Measurements from ENCODE around the gene INPP5E. TPM values are rescaled to one million over a fixed set of nuclear protein-coding genes. Genes with fewer than 3 reads are reported as not detected.

Gene INPP5E
- total RNA-seq, 1 donor from 2014 or later, result 14.2 TPM

DNA sequence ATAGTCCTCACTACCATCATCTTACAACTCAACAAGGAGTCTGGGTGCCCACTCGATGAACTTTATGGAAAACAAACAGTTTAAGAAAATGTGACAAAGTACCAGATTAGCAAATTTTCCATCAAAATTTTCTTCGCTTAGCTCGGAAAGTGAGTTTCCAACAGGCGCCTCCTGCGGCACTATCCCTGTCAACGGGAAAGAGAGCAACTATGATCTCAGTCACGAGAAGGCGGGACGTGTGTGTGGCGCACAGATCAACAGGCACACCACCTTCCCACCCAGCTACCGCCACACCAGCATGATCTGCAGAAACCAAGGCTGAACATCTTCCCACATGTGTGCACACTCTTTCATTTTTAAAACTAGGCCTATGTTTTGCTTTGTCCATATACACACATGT is 13.7 kb upstream of the INPP5E start:
- no peak for DNase-seq (ENCODE audit: low spot score)
- intact Hi-C loops (cut with DNase I), result no loop called here

DNA sequence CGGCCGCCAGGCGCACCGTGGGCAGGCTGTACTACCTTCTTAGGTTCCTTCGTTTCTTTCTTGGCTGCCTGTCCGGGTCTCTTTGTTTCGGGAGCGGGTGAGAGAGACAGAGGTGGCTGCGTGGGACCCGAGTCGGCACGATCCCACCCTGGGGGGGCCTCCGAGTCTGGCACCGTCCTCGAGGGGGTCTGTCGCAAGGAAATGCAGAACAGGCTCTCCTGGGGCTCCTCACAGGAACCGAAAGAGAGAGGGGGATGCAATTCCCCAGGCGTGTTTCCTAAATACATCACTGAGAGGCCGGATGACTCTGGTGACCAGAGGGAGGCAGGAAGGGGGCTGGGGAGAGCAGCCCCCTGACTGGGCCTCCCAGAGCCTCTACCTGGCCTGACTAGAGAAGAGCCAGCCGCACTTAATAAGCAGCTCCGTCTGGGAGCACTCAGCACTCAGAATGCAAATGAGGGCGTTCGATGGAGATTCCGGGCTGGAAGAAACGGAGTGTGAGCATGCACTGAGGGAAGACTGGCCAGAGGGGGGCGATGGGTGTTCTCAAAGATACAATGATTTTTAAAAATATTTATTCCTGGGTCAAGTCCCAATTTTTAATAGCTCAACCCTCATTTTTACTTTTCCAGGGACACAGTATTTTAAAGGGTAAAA is 11.7 kb upstream of the INPP5E start:
- no peak for DNase-seq (ENCODE audit: low spot score)
- intact Hi-C loops (cut with DNase I), result no loop called here

DNA sequence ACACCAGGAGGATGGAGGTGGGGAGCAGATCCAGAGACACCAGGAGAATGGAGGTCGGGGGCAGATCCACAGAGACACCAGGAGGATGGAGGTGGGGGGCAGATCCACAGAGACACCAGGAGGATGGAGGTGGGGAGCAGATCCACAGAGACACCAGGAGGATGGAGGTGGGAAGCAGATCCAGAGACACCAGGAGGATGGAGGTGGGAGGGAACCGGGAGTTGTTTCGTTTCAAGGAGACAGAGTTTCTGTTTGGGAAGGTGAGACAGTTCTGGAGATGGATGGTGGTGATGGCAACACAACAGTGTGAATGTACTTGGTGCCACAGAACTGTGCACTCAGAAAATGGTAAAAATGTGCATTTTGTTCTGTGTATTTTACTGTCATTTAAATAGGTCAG is 9.0 kb upstream of the INPP5E start:
- intact Hi-C loops (cut with DNase I), result no loop called here
- no peak for DNase-seq (ENCODE audit: low spot score)

DNA sequence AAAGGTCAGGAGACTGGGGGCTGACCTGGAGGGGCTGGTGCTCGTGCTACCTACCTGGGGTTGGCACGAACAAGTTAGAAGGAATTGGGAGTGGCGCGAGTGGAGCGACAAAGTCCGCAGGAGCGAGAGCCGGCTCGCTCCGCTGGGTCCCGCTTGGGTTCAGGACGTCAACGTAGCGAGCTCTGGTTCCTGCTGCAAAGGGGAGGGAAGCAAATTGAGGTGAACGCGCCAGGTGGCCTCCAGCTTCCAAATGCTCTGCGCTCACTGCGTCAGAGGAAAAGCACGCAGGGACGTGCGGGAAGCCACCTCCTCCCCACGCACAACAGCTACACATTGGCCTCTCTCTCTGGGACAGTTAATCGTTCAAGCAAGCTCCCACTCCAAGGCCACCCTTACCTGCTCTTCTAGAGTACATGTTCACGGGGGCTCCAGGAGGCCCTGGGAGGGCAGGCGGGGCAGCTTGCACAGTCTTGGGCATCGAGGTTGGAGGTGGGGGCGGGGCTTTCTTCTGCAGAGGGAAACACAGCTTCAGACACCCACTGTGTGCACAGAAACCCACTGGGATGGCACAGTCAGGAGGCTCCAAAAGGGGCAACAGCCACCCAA is 7.6 kb upstream of the INPP5E start:
- no peak for DNase-seq (ENCODE audit: low spot score)
- intact Hi-C loops (cut with DNase I), result no loop called here

DNA sequence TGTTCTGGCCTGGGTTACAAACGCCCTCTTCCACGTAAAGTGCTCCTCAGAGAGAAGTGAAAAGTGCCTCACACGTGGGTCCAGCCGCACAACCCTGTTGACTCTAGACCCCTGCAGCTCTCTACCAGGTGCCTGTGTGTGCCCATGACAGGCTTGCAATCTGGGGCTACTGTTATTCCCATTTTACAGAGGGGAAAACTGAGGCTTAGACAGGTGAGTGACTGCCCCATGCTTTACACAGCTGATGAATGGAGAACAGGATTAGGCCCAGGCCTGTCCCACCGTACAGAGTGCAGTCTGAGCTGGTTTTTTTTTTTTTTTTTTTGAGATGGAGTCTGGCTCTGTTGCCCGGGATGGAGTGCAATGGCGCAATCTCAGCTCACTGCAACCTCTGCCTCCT is 6.2 kb upstream of the INPP5E start:
- no peak for DNase-seq (ENCODE audit: low spot score)
- intact Hi-C loops (cut with DNase I), result no loop called here

DNA sequence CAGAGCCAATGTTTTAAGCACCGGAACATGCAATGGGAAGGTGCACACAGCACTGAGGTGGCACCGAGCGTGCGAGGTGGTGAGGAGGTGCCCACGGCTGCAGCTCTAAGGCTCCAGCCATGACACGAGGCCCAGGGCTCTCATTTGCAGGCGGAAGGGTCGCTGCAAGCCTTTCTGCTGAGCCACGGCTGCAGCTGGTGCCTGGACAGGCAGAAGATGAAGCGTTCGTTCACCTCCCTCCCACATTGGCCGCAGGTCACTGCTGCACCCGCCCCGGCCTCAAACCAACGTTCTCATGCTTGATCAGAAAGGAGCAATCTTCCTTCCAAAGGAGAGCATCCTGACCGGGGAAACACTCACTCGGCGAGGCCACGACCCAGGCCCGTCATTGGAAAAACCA is 4.5 kb upstream of the INPP5E start:
- no peak for DNase-seq (ENCODE audit: low spot score)
- intact Hi-C loops (cut with DNase I), result no loop called here

DNA sequence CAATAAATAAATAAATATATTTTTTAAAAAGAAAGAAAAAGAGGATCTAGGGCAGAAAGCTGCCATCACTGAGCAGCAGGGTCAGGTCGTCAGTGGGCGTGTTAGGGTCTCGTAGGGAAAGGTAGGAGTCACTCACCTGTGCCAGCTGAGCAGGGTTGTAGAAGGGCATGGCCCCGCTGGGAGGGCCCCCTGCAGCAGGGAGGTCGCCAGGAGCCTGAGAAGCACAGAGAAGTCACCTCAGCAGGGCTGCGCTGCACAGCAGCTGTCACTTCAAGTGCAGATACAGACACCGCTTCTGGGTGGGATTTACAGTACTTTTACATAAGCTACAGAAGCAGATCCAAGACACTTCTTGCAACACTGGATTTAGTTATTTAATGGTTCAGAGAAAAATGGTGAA is 4.0 kb upstream of the INPP5E start:
- intact Hi-C loops (cut with DNase I), result no loop called here
- DNase-seq (ENCODE audit: low spot score), result no peak

DNA sequence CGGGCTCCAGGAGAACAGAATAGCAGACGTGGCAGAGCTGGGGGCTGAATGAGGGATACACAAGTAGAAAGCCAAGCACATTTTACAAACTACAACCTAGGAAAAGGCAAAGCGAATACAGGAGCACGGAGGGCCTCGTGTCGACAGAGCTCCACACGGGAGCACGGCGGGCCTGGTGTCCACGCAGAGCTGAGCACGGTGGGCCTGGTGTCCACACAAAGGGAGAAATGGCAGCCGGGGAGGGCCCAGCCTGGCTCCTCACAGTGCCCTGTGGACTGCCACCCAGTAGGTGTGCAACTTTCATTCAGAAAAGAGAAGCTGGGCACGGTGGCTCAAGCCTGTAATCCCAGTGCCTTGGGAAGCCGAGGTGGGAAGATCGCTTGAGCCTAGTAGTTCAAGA is 3.4 kb upstream of the INPP5E start:
- DNase-seq (ENCODE audit: low spot score), result no peak
- intact Hi-C loops (cut with DNase I), result no loop called here

DNA sequence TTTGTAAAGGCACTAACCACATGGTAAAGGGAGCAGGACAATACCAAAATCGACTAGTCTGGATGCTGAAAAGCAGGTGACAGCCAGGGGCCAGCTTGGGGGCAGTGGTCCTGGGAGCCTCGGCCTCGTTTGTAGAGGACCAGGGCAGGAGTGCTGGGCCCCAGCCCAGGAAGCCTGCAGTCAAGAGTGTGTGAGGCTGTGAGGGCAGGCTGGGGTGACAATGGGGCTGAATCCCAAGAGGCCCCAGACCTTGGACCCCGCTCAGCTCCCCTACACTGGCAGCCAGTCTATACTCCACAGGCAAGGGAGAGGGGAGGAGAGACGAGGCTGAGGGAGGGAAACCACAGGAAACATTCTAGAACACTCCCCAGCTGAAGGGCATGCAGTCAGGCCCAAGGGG is 2.6 kb upstream of the INPP5E start:
- intact Hi-C loops (cut with DNase I), result no loop called here
- no peak for DNase-seq (ENCODE audit: low spot score)

DNA sequence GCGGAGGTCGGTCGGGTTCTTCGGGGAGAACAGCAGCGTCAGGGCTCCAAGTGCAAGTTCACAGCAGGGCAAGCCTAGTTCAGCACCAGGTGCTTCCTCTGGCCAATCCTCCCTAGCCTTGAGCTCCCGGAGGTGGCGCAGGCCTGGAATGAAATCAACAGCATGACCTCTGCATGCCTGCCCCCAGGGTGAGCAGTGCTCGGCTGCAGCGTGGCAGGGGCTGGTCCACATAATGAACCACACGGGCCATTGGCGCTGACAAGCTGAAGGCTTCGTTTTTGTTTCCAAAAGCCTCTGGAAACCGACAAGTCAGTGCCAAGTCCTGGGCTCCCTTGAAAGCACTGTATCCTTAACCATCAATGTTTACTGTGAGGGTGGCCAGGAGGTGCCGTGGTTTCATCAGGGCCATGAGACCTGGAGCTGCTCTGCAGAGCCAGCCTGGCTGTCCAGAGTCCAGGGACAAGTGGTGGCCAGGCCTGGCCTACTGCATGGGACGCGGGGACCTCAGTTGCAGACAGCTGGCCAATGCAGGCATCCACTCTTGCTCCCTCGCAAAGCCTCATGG is 2.1 kb upstream of the INPP5E start:
- intact Hi-C loops (cut with DNase I), result no loop called here
- DNase-seq (ENCODE audit: low spot score), result no peak

DNA sequence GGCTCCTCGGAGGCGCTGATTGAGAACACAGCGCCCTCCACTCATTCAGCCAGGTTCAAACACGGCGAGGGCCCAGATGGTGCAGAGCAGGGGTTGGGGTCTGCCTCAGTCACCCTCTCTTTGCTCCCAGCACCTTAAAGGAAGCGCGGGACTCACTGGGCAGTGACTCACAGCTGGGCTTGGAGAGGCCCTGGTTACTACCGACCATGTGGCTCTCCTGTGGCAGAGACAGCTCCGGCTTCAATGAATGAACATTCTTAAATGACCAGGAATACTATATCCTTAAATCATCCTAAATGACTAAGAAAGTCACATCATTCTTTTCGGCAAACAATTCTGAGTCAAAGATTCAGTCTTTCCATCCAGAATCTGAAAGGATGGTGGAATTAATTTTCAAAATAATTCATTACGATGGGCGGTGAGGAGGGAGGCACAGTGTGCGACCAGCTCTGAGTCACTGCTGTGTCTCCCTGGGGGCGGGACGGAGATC is 1.6 kb upstream of the INPP5E start:
- no peak for DNase-seq (ENCODE audit: low spot score)
- intact Hi-C loops (cut with DNase I), result no loop called here

DNA sequence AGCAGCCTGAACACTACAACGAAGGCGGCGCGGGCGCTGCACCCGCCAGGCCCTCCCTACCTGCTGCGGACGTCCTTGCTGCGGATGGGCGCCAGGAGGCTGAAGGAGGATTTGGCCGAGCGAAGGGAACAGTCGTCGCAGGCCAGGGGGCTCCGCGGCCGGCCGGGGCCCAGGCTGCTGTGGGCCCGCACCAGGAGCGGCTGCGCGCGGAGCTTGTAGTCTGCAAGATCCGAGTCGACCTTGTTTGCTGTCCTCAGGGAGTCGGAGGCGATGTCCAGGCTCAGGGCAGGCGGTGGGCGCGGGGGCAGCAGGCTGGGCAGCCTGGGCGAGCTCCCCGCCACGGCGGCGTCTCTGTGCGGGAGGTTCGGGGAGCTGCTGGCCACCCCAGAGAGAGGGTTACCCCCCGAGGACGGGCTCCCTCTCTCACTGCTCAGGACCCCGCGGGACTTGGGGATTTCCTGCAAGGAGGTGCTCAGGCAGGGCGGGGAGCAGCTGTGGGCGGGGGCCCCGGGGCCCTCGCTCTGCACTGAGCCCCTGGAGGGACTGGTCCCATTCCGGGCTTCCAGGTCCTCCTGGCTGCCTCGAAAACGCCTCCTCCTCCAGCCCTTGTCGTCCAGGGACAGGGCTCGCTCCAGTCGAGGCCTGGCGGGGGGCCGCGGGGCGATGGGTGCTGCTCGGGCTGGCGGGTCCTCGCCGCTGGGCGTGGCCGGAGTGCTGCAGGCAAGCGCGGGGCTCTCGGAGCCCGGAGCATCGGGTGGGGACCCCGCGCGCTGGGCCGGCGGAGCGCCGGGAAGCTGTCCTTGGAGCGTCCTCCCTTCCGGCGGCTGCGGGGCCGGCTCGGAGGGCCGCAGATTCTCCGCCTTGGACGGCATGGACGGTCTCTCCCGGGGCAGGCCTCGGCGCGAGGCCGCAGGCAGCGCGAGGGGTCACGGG is 831 bp downstream of the INPP5E start:
- intact Hi-C loops (cut with DNase I), result loop anchor here (1.0 kb wide), 1 partner anchor 28 kb away; no protein-coding TSS in a partner anchor
- DNase-seq (ENCODE audit: low spot score), result no peak

DNA sequence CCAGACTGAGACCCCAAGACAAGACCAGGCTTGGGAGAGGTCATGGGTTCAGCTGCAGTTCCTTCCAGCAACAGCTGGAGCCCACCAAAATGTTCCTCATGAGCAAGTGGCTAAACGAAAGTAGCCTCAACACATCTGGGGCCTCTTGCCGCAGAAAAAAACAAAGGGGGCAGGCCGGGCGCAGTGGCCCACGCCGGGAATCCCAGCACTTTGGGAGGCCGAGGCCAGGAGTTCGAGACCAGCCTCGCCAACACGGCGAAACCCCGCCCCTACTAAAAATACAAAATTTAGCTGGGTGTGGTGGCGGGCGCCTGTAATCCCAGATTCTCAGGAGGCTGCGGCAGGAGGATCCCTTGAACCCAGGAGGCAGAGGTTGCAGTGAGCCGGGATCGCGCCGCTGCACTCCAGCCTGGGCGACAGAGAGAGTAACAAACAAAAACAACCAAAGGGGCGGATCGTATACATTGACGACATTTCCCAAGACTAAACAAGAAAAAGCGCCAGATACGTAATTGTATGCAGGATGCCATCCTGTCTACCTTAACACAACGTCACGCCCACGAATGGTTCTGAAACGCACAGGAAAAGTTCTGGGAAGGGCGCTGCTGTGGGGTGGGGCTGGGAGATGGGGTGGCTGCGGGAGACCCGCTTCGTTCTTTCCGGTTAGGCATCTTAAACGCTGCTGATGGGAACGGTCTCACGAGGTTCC is 1.7 kb downstream of the INPP5E start:
- no peak for DNase-seq (ENCODE audit: low spot score)
- intact Hi-C loops (cut with DNase I), result loop anchor here (1.0 kb wide), 1 partner anchor 27 kb away; no protein-coding TSS in a partner anchor

DNA sequence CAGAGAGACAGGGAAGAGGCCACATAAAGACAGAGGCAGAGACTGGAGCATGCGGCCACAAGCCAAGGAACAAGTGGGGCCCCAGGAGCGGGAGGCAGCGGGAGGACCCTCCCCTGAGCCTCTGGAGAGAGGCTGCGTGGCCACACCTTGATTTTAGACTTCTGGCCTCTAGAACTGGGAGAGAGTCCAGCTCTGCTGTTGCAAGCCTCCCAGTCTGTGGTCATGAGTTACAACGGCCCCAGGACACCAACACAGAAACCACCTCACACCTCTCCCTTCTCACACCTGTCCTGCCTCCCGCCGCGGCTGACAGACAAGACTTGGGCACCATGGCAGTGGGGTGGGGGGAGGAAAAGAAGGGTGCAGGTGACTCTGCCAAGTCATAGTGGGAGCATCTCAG is 2.2 kb downstream of the INPP5E start:
- intact Hi-C loops (cut with DNase I), result no loop called here

DNA sequence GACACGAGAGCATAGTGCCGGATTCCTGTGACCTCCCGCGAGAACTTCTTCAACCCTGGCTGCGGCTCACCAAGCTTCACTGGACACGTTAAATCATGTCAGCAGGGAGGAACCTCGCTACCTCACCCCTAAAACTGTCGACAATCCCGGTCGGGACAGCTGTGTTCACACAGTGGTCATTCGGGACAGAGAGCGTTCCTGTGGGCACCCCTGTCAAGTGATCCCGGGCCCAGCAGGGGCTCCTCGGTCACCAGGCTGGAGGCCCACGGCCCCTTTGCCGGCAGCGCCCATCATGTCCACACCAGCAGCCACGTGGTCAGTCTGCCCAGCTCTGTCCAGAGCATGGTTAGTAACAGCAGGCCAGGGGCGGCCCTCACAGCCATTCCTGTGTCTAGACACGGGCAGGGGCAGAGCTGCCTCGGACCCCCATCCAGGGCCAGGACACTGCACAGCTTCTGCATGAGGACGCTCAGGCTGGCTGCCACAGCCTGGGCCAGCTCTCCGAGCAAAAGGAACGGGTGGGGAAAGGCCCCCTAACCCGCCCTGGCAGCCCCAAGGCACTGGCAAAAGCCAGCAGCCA is 3.5 kb downstream of the INPP5E start:
- no peak for DNase-seq (ENCODE audit: low spot score)
- intact Hi-C loops (cut with DNase I), result no loop called here

More for the DNA sequence above, 2.2 kb downstream of the INPP5E start:
- DNase-seq (ENCODE audit: low spot score), result no peak

DNA sequence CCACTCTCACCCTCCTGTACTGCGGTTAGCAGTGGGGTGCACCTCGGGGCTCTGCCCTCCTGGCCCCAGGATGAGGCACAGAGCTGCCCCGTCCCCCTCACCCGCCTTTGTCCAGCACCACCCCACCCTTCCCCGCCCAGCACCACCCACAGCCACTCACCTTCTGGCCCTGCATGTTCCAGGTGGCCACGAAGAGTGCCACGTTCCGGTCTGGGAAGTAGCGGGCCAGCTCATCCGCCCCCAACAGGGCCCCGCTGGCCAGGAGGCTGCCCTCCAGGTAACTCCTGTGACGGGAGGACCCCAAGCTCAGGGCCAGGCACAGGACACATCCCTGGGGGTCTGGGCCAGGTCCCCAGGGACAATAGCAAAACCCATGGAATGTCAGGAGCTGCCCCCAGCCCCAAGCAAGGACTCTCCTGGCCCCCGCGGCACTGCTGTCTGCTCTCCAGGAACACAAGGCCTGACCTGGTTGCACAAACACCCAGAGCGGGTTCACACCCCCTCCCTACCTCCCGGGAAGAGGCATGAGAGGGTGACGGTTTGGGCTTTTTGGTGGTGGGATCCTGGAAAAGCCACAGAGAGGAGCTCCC is 5.0 kb downstream of the INPP5E start:
- intact Hi-C loops (cut with DNase I), result no loop called here

DNA sequence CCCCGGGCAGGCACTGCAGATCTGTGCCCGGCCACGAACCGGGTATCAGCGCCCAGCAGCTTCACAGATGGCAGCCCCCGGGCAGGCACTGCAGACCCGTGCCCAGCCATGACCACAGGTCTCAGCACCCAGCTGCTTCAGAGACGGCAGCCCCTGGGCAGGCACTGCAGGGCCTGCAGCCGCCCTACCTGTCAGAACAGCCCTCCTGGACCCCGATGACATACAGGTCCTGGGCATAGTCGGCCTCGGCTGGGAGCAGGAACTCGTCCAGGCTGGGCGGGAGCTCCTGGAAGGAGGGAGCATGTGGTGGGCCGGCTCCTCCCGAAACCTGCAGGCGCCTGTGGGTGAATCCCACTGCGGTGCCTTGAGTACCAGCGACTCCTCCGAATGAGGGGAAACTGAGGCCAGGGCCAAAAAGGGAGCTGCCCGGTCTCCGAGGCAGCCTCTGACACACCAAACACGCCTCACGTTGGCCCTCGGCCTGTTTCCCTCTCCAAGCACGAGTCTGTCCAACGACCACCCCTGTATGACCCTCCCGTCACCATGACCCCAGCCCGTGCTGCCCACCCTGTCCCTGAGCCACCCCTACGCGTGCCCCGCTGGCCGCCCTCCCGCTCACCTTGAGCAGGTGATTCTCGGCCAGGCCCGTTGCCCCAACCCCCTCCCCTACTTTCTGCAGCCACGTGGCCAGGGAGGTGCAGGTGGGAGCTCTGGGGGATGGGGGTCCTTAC is 5.6 kb downstream of the INPP5E start:
- intact Hi-C loops (cut with DNase I), result no loop called here
- DNase-seq (ENCODE audit: low spot score), result no peak

More for the DNA sequence above, 5.0 kb downstream of the INPP5E start:
- no peak for DNase-seq (ENCODE audit: low spot score)

DNA sequence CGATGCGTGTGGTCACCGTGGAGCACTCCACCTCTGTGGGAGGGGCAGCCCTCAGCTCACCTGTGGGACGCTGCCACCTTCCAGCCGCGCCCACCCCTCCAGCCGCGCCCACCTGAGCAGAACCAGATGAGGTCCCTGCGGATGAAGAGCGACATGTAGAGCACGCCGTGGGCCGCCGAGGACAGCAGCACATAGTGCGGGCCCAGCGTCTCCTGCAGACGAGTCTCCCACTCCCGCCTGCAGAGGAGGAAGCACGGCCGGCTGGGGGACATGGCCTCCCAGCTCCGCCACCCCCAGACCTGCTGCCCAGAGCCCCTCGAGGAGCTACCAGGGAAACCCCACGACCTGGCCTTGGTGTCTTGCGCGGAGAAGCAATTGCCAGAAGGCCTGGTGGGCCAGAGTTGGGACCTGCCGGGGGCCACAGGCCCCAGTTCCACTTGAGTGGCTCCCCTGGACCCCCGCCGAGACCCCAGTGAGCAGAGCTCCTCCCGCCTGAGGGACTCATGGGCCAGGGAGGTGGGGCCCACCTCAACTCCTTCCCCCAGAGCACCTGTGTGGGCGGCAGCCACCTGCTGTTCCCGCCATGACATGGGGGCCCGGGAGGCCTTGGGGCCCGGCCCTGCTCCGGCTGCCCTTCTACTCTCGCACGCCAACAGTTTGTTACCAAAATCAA is 6.5 kb downstream of the INPP5E start:
- DNase-seq (ENCODE audit: low spot score), result no peak
- intact Hi-C loops (cut with DNase I), result no loop called here

Measured in cardiac septum (tissue), 1 donor.